Stimulated activated CD8-positive, alpha-beta memory T cell treated with anti-CD3 and anti-CD28 coated beads, Interleukin-4, amount 100 ng/mL, for 1 hour (primary cell): ENCODE results near the gene ABCC2.
"Not testable (repeated sequence)": the region's sequence is repeated elsewhere in the genome, so short reads cannot be mapped to it uniquely, and the experiment has no call there.

Experiments
- DNase-seq, 2 donors: peaks; one replicate each; pipeline ENCODE4 v3.0.0-alpha.2; 2020; ENCODE audit warnings: low read depth in 2 of 2, low spot score in 1 of 2

ABCC2 gene

GRCh38 chr10:99807786-99808185, 25.3 kb downstream of the ABCC2 start:
- DNase-seq = no peak

GRCh38 chr10:99808270-99808669, 25.8 kb downstream of the ABCC2 start:
- no peak for DNase-seq

DNA sequence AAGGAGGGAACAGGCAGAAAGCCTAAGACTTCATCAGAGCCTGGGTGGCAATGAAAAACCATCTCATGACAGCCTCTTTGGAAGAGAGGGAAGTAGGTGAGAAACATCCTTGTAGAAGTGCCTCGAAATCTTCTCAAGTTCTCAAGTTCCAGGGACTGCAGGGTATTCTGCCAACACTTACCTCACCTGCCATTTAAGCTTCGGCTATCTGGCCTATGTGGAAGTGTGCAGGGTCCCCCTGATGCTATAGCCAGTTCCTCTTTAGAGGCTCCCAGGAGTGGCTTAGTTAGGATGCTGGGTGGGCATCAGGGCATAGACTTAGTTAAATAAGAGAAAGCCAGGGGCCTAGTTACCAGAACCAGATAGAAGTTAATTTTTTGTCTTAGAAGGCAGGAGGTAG, 27.0 kb downstream of the ABCC2 start:
- no peak for DNase-seq

GRCh38 chr10:99809931-99810615, 27.6 kb downstream of the ABCC2 start:
- no peak for DNase-seq

GRCh38 chr10:99812177-99812576, 29.7 kb downstream of the ABCC2 start:
- no peak for DNase-seq

DNA sequence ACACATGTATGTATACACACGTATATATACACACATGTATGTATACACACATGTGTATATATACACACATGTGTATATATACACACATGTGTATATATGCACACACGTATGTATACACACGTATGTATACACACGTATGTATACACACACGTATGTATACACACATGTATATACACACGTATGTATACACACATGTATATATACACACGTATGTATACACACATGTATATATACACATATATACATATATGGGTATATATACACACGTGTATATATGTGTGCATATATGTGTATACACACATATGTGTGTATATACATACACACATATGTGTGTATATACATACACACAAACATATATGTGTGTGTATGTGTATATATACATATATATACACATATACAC, 31.7 kb downstream of the ABCC2 start:
- no peak for DNase-seq

DNA sequence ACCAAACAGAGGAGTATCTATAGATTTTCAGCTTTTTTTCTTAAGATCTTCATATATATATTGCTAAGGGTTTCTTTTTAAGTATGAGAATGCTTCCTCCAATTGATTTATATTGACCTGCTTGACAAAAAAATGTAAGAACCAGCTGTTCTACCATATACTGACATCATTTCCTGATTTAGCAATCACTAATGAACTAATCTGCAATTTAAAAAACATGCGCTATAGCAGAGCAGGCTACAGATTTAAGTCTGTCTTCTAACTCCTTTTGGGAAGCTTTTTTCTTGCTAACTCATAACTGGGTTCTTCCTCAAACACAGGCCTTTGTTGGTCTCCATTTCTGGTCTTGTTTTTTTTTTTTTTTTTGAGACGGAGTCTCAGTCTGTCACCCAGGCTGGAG, 33.2 kb downstream of the ABCC2 start:
- no peak for DNase-seq

GRCh38 chr10:99827936-99828335, 45.5 kb downstream of the ABCC2 start:
- no peak for DNase-seq

- DNase-seq = no peak
Measured at GRCh38 chr10:99828464-99828863, 46.0 kb downstream of the ABCC2 start.

- no peak for DNase-seq
Measured at GRCh38 chr10:99832439-99832838, 50.0 kb downstream of the ABCC2 start.

- no peak for DNase-seq
Measured at GRCh38 chr10:99834410-99834809, 52.0 kb downstream of the ABCC2 start.

- DNase-seq = no peak
Measured at GRCh38 chr10:99835947-99836346, 53.5 kb downstream of the ABCC2 start.

DNA sequence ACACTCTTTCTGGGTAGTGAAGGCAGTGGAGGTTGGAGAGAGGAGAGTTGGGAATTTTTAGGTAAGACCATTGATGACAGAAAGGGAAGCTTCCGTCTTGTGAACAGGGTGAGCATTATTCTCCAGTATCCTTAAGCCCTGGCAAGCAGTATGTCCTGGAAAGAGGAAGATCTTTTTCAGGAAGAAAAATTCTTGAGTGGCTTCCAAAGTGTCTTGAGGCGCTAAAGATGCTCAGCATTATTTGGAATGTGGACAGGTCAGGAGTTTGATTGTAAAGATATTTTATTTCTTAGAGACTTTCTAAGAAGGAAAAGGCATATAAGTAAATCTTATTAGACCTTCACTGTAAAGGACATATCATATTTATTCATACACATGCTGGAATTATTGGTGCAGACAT, 54.3 kb downstream of the ABCC2 start:
- no peak for DNase-seq

GRCh38 chr10:99840859-99841258, 58.4 kb downstream of the ABCC2 start:
- DNase-seq = not testable (repeated sequence)

DNA sequence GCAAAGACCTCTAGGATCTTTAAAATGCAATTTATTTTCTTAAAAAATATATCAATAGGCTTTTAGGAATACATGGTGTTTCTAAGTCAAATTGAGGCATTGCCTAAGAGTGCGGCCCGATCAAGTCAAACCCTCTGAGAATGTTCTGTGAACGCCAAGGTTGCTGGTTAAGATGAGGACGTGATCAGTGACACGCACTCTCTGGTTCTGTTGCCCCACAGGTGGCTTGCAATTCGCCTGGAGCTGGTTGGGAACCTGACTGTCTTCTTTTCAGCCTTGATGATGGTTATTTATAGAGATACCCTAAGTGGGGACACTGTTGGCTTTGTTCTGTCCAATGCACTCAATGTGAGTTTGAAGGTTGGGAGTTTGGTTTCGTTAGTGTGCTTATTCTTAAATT, 59.3 kb downstream of the ABCC2 start:
- no peak for DNase-seq

- DNase-seq = no peak
Measured at GRCh38 chr10:99843310-99843709, 60.9 kb downstream of the ABCC2 start.

DNA sequence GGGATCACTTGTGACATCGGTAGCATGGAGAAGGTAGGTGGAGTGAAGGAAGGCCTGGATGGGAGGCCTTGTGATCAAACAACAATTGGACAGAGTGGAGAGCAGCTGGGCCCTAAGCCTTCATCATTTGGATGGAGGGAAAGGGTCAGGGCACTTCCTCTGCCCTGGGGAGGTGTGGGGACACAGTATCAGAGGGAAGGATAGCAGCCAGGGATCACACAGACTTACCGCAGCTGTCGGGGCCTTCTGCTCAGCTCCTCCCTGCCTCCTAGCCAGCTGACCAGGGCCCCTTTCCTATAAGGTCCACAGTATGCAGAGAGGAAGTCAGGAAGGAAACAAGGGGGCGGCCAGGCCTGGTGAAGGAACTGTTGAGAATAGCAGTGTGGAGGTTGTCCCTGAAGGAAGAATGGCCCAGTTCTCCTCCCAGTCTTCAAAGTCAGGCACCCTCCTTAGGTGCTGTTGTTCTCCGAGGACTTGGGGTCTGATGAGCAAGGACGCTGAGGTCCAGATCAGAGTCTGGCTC, 62.1 kb downstream of the ABCC2 start:
- DNase-seq = no peak

GRCh38 chr10:99845837-99846382, 63.5 kb downstream of the ABCC2 start:
- DNase-seq = peak; percentile 40 to 43

- DNase-seq = no peak
Measured at GRCh38 chr10:99849057-99849456, 66.6 kb downstream of the ABCC2 start.

- DNase-seq = no peak
Measured at GRCh38 chr10:99849536-99849935, 67.1 kb downstream of the ABCC2 start.

GRCh38 chr10:99850021-99850766, 67.8 kb downstream of the ABCC2 start:
- no peak for DNase-seq

GRCh38 chr10:99850767-99851340, 68.4 kb downstream of the ABCC2 start:
- no peak for DNase-seq
